Activated naive CD4-positive, alpha-beta T cell treated with Interleukin-2 at 50 U/mL for 16 hours (primary cell): ENCODE results near the gene TIGIT.

ENCODE experiments used
- DNase-seq: peaks from one replicate; pipeline ENCODE4 v3.0.0-alpha.2; 2020

TIGIT gene

GRCh38 chr3:114314282-114314681, 20.5 kb downstream of the TIGIT start:
- no peak for DNase-seq

GRCh38 chr3:114318295-114318694, 24.5 kb downstream of the TIGIT start:
- no peak for DNase-seq

GRCh38 chr3:114319453-114319852, 25.6 kb downstream of the TIGIT start:
- no peak for DNase-seq

- DNase-seq, result no peak
Measured at GRCh38 chr3:114320246-114320645, 26.4 kb downstream of the TIGIT start.

- no peak for DNase-seq
Measured at GRCh38 chr3:114323546-114324254, 29.9 kb downstream of the TIGIT start.

GRCh38 chr3:114327665-114328064, 33.8 kb downstream of the TIGIT start:
- DNase-seq, result no peak

- no peak for DNase-seq
Measured at GRCh38 chr3:114328345-114328744, 34.5 kb downstream of the TIGIT start.

GRCh38 chr3:114329823-114330222, 36.0 kb downstream of the TIGIT start:
- no peak for DNase-seq

- DNase-seq, result no peak
Measured at GRCh38 chr3:114331007-114331406, 37.2 kb downstream of the TIGIT start.

GRCh38 chr3:114331710-114332109, 37.9 kb downstream of the TIGIT start:
- DNase-seq, result no peak

- DNase-seq, result no peak
Measured at GRCh38 chr3:114332342-114333179, 38.7 kb downstream of the TIGIT start.

- DNase-seq, result peak; percentile 12
Measured at GRCh38 chr3:114333180-114333922, 39.5 kb downstream of the TIGIT start.

GRCh38 chr3:114333923-114334240, 40.1 kb downstream of the TIGIT start:
- no peak for DNase-seq

- DNase-seq, result no peak
Measured at GRCh38 chr3:114336122-114336697, 42.4 kb downstream of the TIGIT start.

GRCh38 chr3:114336857-114337256, 43.0 kb downstream of the TIGIT start:
- no peak for DNase-seq

GRCh38 chr3:114338651-114339357, 45.0 kb downstream of the TIGIT start:
- no peak for DNase-seq

- no peak for DNase-seq
Measured at GRCh38 chr3:114344492-114344891, 50.7 kb downstream of the TIGIT start.

- no peak for DNase-seq
Measured at GRCh38 chr3:114350271-114350670, 56.4 kb downstream of the TIGIT start.

- DNase-seq, result no peak
Measured at GRCh38 chr3:114350690-114351089, 56.9 kb downstream of the TIGIT start.

- no peak for DNase-seq
Measured at GRCh38 chr3:114351123-114351821, 57.4 kb downstream of the TIGIT start.

- no peak for DNase-seq
Measured at GRCh38 chr3:114351822-114352145, 58.0 kb downstream of the TIGIT start.

- DNase-seq, result no peak
Measured at GRCh38 chr3:114355653-114356052, 61.8 kb downstream of the TIGIT start.
